Measurements from ENCODE around the gene IL2RA.
A peak's percentile ranks its signal among the peaks of the same experiment; 100 is the strongest.

Gene IL2RA

DNA sequence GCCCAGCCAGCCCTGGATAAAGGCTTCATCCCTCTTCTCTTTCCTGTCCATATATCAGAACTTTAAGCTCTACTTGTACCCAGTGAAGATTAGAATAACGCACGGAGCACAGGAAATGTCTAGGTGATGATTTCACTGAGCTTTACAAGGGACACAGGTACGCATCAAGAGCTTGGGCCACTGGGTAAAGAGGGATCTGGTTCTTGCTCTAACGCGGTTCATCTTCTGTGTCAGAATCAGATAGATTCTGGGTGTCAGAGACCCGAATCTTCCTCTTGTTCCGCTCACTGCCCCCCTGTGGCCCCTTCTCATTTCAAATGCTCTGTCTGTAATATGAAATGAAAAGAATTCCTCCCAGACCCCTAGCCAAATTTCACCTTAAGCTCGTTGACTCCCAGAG, 24.7 kb downstream of the IL2RA start:
- peak; percentile 15 for DNase-seq

- DNase-seq = peak; percentile 34
These were observed 25.3 kb downstream of the IL2RA start for GRCh38 chr10:6036861-6037321.

DNA sequence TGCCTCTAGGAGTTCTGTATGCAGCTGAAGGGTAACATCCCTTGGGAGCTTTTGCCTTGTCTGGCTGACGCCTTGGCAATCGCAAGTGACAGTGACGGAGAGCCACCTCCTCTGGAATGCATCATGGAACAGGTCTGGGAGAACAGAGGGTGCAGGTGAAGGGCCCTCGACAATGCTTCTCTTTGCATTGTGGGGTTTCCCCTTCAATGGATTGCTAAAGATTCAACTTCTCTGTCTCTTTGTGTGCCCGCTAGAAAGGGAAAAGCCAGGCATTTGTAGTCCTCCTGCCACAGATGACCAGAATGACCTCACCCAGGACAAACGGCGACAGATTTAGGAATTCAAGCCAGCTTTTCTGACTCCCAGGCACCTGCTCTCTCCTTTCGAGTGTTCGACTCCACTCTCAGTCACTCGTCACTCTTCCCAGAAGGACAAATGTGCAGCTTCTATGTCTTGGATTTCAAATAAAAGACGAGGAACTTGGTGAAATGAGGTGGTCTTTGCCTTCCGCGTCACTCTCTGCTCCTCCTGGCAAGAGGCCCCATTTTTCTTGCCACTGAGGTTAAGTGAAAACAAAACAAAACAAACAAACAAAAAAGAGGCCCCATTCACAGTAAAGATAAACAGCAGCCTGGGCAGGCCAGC, 26.1 kb downstream of the IL2RA start:
- peak; percentile 13 for DNase-seq

DNA sequence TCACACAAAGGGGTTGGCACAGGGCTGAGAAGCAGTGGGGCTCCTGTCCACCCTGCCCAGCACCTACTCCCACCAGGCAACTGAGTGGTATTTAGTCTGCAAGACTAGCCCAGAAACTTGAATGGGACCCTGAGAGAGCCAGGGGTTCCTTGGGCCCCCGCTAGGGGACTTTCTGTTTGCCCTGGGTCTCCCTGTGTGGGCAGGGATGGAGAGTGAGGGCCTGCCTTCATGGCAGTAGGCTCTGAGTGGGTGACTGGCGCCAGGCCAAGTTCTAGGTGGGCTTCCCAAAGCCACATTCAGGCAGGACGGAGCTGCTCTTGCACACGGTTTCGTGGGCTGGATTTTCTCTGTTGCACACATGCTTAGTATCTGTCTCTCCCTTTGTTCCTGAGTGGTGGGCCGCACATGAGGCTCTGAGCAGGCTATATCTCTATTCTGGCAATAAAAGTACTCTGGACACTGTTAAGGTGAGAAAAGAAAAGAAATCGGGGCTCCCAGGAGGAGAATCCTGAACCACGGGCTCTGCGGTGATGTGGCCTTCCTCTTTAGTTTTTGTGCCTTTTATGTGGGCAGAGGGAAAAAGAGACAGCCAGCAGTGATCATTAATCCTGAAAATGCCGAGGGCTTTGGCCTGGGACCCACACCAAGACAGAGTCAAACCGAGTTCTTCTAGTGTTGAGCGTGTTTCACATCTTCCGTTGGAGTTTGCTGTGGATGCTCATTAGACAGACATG, 26.9 kb downstream of the IL2RA start:
- peak; percentile 29 for DNase-seq

GRCh38 chr10:6034371-6034770, 27.8 kb downstream of the IL2RA start:
- no peak for DNase-seq

GRCh38 chr10:6033954-6034353, 28.2 kb downstream of the IL2RA start:
- DNase-seq = no peak

DNA sequence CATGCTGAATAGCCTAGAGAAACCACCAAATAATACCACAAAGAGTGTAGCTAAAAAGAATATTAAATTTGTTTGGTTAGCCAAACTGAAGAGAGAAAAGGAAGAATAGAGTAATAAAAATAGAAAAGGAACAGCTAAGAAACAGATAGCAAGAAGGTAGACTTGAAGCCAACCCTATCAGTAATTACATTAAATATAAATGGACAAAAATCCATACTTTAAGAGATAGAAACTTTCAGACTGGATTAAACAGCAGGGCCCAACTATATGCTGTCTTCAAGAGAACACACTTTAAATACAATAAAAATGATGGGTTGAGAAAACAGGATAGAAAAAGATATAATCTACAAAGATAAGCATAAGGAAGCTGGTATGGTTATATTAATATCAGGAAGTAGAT, 31.2 kb downstream of the IL2RA start:
- no peak for DNase-seq

GRCh38 chr10:6030217-6030616, 31.9 kb downstream of the IL2RA start:
- DNase-seq = no peak

- no peak for DNase-seq
These were observed 34.2 kb downstream of the IL2RA start for GRCh38 chr10:6027929-6028328.

DNA sequence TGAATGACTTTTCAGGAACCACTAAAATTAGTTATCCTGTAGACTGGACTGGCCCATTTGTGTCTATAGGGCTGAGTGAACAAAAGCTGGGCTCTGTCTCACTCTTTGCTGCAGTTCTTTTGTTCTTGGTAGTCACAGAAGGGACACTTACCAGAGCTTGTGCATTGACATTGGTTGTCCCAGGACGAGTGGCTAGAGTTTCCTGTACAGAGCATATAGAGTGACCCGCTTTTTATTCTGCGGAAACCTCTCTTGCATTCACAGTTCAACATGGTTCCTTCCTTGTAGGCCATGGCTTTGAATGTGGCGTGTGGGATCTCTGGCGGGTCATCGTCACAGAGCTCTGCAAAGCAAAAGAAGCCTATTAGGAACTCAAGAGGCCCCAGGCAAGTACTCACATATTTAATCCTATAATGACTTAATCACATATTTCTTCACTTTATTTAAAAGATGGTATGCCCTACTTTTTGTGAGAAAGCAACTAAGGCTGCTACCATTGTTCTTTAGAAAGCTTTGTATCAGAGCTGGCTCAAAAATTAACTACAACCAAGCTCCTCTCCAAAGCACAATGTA, 36.4 kb downstream of the IL2RA start:
- DNase-seq = no peak

GRCh38 chr10:6024334-6024682, 37.9 kb downstream of the IL2RA start:
- DNase-seq = no peak

GRCh38 chr10:6023661-6024333, 38.4 kb downstream of the IL2RA start:
- DNase-seq = no peak

- no peak for DNase-seq
These were observed 39.5 kb downstream of the IL2RA start for GRCh38 chr10:6022660-6023059.

DNA sequence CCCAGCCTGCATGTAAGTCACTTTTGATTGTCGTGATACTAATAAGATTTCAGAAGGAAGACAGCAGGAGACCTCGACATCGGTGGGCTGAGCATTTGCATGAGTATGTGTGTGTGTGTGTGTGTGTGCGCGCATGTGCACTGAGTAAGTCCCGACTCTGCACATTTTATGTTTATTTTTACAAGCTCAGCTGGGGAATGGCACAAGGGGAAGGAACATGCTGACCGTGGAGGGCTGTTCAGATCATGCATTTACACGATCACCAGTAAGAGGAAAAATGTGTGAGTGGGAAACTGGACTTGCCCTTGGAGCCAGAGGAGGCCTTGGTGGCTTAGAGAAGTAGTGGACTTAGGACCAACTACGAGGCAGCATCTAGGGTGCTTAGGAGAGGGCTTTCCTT, 41.3 kb downstream of the IL2RA start:
- DNase-seq = no peak

DNA sequence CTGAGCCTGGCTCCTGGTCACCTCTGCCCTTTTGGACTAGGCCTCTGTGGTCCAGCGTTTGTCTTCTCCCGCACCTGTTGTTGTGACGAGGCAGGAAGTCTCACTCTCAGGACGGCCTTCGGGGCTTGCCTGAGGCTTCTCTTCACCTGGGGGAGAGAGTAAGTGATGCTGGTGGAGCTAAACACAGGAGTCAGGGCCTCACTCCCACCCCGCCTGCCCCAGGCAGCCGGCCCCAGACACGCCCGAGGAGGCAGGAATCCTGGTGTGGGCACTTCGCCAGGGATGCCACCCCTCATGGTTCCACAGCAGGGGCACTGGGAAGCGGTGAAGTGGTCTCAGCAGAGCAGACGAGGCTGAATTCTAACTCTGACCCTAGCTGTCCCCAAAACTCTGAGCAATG, 42.4 kb downstream of the IL2RA start:
- no peak for DNase-seq

- no peak for DNase-seq
These were observed 43.0 kb downstream of the IL2RA start for GRCh38 chr10:6019010-6019782.

DNA sequence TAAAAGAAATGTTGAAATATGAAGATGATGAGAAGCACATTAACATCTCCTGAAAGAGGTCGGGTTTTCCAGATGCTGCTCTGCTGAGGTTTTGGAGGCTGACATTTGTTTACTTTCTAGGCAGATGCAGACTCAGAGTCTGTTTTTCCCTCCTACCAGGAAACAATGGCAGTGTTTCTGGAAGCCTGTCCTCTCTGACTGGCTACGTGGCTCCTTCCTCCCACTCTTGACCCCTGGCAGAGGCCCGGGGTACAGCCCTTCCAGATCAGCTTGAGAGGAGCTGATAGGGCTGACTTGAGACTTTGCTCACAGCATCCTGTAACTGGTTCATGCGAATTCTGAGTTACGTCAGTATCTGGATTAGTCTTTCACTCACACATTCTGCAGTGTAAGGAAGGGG, 43.7 kb downstream of the IL2RA start:
- DNase-seq = no peak

DNA sequence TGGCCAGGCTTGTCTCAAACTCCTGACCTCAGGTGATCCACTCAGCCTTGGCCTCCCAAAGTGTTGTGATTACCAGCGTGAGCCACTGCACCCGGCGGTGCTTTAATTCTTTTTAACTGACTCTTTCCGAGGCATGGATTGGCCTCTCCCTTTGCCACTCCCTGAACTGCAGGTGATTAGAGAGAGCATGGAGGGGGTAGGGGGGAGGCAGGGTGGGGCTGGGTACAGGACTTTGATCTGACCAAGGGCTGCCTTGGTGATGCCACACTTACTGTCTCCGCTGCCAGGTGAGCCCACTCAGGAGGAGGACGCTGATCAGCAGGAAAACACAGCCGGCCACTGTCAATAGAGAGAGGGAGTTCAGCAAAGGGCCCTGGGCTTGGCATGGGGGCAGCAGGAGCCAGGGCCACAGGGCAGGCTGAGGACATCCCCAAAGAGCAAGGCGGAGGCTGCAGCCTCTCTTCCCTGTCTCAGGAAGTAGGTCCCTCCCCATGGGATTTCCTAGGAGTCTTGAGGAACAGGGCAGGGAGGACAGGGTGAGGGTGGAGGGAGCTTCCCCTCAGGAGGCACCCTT, 44.3 kb downstream of the IL2RA start:
- DNase-seq = no peak

DNA sequence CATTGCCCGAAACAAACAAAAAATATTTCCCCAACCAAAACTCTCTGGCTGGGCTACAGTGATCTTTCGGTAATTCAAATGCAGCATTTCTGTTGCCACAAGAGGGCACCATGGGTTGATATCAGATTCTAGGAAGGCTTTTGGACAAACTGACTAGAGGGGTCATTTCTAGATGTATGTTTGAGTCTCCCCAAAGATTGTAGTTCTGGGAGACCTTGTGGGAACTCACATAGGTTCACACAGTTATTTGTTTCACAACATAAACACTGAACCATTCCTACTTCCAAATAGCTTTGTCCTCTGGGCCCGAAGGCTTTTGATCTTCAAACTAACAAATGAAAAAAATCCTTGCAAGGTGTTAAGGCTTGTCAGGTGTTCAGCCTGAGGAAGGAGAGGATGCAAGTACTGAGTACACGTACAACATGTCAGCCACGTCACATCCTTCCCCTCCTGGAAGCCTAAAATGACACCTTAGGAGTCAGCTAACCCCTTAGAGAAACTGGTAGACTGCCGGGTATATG, 47.9 kb downstream of the IL2RA start:
- DNase-seq = peak; percentile 59

GRCh38 chr10:6013413-6014192, 48.6 kb downstream of the IL2RA start:
- DNase-seq = no peak

- no peak for DNase-seq
These were observed 49.9 kb downstream of the IL2RA start for GRCh38 chr10:6012121-6012905.
